Stomach smooth muscle (tissue), 2 donors: ENCODE measurements around the gene CMTM7.
"Not testable (repeated sequence)": the region's sequence is repeated elsewhere in the genome, so short reads cannot be mapped to it uniquely, and the experiment has no call there.

Source experiments
- H3K27ac ChIP-seq: one replicate; pipeline ENCODE4 v1.7.0; 2013; ENCODE audit warnings: mild to moderate bottlenecking, low read length, inconsistent platforms
- H3K27me3 ChIP-seq, 2 donors: one replicate each; pipeline ENCODE4 v1.7.0; 2013; ENCODE audit warnings: low read length in 2 of 2; ENCODE audit not compliant: insufficient read depth in 2 of 2, control insufficient read depth in 1 of 2
- H3K36me3 ChIP-seq, 2 donors: one replicate each; pipeline ENCODE4 v1.7.0; 2013; ENCODE audit warnings: low read length in 2 of 2; ENCODE audit not compliant: control insufficient read depth in 2 of 2, insufficient read depth in 2 of 2
- H3K4me1 ChIP-seq: one replicate; pipeline ENCODE4 v1.7.0; 2013; ENCODE audit warnings: low read length; ENCODE audit not compliant: control insufficient read depth, insufficient read depth
- H3K4me3 ChIP-seq, 2 donors: one replicate each; pipeline ENCODE4 v1.7.0; 2013; ENCODE audit warnings: low read length in 2 of 2
- H3K9ac ChIP-seq, 2 donors: one replicate each; pipeline ENCODE4 v1.7.0; 2013; ENCODE audit warnings: low read length in 2 of 2, mild to moderate bottlenecking in 1 of 2
- H3K9me3 ChIP-seq, 2 donors: one replicate each; pipeline ENCODE4 v1.7.0; 2013; ENCODE audit warnings: low read length in 2 of 2; ENCODE audit not compliant: control insufficient read depth in 2 of 2
- donor health status: healthy.
- donor health status: Pancreatic carcinoma.

CMTM7 gene

DNA sequence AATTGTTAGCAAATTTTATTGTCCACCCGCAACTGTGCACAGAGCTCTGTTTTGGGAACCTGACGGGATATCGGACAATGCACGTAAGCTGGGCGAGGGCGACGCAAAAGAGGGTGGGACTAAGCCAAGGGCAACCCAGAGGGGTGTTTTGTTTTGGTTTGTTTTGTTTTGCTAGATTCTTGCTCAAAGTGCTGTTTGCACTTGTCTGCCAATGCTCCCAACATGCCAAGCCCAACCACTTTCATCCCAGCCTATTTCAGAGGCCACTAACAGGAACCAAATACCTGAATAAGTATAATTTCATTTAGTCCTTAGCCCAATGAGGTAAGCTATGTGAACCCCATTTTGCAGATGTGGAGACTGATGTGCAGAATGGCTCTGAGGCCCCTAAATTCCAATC, 9.7 kb upstream of the CMTM7 start:
- Histone ChIP-seq H3K36me3 (no peaks in the 10 kb centered on the region), H3K9ac (no peak overlapping the region), H3K27me3 (peaks cover 0 to 5% of the 10 kb centered on the region in 2 donors), H3K4me3 (no peak overlapping the region), H3K9me3 (no peaks in the 10 kb centered on the region), H3K27ac (no peak overlapping the region), H3K4me1 (no peaks in the 10 kb centered on the region)

DNA sequence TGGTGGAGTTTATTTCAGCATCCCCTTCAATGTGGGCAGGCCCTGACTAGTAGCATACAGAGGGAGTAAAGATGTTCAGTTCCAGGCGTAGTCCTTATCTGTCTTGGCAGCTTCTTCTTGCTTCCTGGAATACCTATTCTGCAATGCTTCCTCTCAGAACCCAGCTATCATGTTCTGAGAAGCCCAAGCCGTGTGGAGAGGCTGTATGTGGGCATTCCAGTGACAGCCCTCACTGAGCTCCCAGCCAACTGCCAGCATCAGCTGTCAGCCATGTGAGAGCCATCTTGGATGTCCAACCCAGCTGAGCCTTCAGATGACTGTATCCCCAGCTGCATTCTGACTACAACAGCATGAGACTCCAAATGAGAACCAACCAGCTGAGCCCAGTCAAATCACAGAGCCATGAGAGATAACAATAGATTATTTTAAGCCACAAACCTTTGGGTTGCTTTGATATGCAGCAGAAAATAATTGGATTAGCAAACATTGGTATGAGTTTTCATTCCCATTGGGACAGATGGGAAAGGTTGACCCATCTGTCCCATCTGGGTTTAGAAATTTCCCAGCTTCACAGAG, 8.4 kb upstream of the CMTM7 start:
- Histone ChIP-seq H3K4me1 (no peaks in the 10 kb centered on the region), H3K9me3 (no peaks in the 10 kb centered on the region), H3K27me3 (peaks cover 0 to 5% of the 10 kb centered on the region in 2 donors), H3K9ac (no peak overlapping the region), H3K36me3 (no peaks in the 10 kb centered on the region), H3K27ac (no peak overlapping the region), H3K4me3 (no peak overlapping the region)

DNA sequence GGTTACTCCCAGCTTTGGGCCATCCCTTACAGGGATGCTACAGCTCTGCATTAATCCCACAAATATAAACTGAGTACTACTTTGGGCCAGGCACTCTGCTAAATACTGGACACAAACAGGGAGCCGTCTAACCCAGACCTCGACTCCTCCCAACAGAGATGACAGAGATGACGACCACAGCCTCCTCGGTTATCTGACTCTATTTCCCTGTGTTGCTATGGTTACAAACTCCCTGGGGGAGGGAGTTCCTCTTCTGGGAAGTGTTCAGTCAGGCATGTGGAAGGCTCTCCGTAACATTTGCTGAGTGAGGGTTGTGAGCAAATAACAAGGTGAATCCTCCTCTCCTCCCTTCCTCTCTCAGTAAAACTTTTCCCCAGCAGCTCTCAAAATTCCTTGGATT, 6.7 kb upstream of the CMTM7 start:
- H3K27me3 ChIP-seq: peaks cover 0 to 5% of the 10 kb centered on the region in 2 donors

DNA sequence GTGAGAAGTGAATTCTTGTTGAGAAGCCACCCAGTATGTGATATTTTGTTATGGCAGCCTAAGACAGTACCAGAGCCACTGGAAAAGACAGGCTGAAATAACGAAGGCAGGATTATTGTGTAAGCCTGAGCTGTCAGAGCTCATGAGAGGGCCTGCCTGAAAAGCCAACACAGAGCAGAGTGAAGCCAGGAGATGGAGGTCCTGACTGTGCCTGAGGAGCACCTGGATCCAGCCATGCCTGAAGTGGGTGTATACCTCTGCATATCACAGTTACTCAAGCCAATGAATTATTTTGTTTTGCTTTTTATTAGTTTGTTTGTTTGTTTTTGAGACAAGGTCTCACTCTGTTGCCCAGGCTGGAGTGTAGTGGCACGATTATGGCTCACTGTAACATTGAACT, 4.1 kb upstream of the CMTM7 start:
- H3K4me3 ChIP-seq: no peak overlapping the region
- H3K36me3 ChIP-seq: no peaks in the 10 kb centered on the region
- H3K9me3 ChIP-seq: no peaks in the 10 kb centered on the region
- H3K27me3 ChIP-seq: peaks cover 4 to 18% of the 10 kb centered on the region in 2 donors
- no peak overlapping the region for H3K9ac ChIP-seq
- peaks cover 7% of the 10 kb centered on the region for H3K4me1 ChIP-seq
- no peak overlapping the region for H3K27ac ChIP-seq

More for the DNA sequence above, 6.7 kb upstream of the CMTM7 start:
- H3K9me3 ChIP-seq: no peaks in the 10 kb centered on the region
- H3K27ac ChIP-seq: no peak overlapping the region
- H3K4me3 ChIP-seq: no peak overlapping the region
- H3K4me1 ChIP-seq: no peaks in the 10 kb centered on the region
- H3K9ac ChIP-seq: no peak overlapping the region
- no peaks in the 10 kb centered on the region for H3K36me3 ChIP-seq

DNA sequence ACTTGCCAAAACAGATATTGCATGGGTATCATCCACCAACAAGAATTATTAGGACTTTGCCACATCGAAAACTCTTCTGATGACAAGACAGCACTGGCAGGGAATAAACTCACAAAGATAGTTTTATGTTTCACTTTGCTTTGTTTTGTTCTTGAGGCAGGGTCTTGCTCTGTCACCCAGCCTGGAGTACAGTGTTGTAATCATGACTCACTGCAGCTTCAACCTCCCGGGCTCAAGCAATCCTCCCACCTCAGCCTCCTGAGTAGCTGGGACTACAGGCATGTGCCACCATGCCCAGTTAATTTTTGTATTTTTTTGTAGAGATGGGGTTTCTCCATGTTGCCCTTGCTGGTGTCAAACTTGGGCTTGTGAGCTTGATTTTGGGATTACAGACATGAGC, 2.1 kb upstream of the CMTM7 start:
- H3K27me3 ChIP-seq: peaks cover 4 to 20% of the 10 kb centered on the region in 2 donors

DNA sequence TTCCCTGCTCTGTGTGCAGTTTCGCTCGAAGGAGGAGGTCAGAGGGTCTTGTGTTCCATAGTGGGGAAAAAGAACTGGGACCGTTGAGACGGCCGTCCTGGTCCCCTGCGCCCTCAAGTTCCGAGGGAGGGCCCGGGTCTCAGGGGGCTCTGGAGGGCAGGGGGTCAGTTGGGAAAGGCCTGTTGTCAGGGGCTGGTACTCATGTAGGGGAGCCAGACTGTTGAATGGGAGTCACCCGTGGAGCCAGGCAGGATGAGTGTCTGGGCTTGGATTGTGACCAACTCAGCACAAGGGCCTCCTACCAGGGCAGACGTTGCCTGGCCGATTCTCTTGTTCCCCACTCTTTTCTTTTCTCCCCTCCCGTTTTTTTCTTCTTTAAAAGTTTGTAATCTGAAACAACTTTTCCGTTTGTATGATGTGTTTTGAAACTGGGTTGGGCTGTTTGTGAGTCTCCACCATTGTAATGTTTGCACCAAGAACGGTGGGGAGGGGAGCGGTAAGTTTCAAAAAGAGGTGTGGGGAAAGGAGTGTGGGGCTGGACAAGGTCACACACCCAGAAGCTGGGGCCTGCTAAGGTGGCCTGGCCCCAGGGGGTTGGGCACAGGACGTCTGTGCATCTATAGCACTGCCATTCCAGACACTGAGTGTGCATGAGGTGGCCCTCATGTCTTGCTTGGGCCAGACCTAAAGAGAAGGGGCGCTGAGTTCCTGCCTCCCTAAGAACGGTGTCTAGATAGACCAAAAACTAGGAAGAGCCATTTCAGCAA, 1.1 kb downstream of the CMTM7 start:
- Histone ChIP-seq H3K9ac (peak overlapping the region in 1 of 2 donors; percentile 36), H3K9me3 (no peaks in the 10 kb centered on the region), H3K27me3 (peaks cover 4 to 14% of the 10 kb centered on the region in 2 donors), H3K4me1 (peaks cover 7% of the 10 kb centered on the region), H3K27ac (peak overlapping the region; percentile 37), H3K36me3 (no peaks in the 10 kb centered on the region), H3K4me3 (peak overlapping the region; percentile 52 to 75)

More for the DNA sequence above, 2.1 kb upstream of the CMTM7 start:
- not testable (repeated sequence) for H3K9me3 ChIP-seq, H3K4me1 ChIP-seq, H3K4me3 ChIP-seq, H3K36me3 ChIP-seq, H3K9ac ChIP-seq, H3K27ac ChIP-seq

DNA sequence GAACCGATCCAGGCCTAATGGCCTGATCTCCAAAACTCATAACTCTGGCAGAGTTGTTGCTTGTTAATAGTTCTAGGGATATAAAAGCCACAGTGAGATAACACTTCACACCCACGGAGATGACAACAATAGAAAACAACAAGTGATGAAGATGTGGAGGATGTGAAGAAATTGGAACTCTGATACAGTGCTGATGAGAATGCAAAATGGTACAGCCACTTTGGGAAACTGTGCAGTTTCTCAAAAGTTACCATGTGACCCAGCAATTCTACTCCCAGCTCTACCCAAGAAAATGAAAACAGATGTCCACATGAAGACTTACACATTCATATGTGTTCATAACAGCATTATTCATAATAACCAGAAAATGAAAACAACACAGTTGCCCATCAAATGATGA, 3.8 kb downstream of the CMTM7 start:
- Histone ChIP-seq H3K4me1 (peaks cover 7% of the 10 kb centered on the region), H3K9me3 (no peaks in the 10 kb centered on the region), H3K9ac (no peak overlapping the region), H3K36me3 (no peaks in the 10 kb centered on the region), H3K27ac (no peak overlapping the region), H3K27me3 (peaks cover 6 to 14% of the 10 kb centered on the region in 2 donors), H3K4me3 (no peak overlapping the region)

DNA sequence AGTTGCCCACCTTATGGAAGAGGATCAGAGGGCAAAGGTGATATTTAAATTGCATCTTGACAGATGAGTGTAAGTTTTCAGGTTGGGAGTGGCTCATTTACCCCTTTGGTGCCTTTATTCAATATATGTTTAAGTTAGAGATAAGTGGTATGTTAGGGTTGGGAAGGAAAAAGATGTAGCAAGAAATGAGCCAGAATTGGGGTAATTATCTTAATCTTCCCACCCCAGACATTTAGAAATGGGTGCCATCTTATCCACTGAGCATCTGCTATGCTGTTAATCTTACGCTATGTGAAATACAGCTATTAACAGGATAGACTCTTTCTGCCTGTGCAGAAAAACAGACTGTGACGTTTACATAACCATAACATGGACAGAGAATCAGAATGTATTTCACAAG, 6.3 kb downstream of the CMTM7 start:
- H3K9ac ChIP-seq: no peak overlapping the region
- peaks cover 0 to 2% of the 10 kb centered on the region in 2 donors for H3K27me3 ChIP-seq
- H3K9me3 ChIP-seq: no peaks in the 10 kb centered on the region
- H3K36me3 ChIP-seq: no peaks in the 10 kb centered on the region
- no peak overlapping the region for H3K4me3 ChIP-seq
- peaks cover 9% of the 10 kb centered on the region for H3K4me1 ChIP-seq
- no peak overlapping the region for H3K27ac ChIP-seq

DNA sequence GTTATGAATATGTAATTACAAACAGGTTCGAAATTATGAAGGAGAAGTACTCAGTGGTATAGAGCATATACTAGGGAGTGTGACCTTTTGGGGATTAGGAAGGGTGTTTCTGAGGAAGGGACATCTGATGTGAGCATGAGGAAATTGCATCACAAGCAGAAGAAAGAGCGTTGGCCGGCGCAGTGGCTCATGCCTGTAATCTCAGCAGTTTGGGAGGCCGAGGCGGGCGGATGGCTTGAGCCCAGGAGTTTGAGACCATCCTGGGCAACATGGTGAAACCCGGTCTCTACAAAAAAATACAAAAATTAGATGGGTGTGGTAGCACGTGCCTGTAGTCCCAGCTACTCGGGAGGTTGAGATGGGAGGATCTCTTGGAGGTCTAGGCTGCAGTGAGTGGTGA, 6.9 kb downstream of the CMTM7 start:
- H3K9me3 ChIP-seq: no peaks in the 10 kb centered on the region
- H3K27me3 ChIP-seq: peaks cover 0 to 2% of the 10 kb centered on the region in 2 donors
- H3K4me1 ChIP-seq: peaks cover 9% of the 10 kb centered on the region
- no peak overlapping the region for H3K4me3 ChIP-seq
- no peak overlapping the region for H3K27ac ChIP-seq
- no peaks in the 10 kb centered on the region for H3K36me3 ChIP-seq
- H3K9ac ChIP-seq: no peak overlapping the region

DNA sequence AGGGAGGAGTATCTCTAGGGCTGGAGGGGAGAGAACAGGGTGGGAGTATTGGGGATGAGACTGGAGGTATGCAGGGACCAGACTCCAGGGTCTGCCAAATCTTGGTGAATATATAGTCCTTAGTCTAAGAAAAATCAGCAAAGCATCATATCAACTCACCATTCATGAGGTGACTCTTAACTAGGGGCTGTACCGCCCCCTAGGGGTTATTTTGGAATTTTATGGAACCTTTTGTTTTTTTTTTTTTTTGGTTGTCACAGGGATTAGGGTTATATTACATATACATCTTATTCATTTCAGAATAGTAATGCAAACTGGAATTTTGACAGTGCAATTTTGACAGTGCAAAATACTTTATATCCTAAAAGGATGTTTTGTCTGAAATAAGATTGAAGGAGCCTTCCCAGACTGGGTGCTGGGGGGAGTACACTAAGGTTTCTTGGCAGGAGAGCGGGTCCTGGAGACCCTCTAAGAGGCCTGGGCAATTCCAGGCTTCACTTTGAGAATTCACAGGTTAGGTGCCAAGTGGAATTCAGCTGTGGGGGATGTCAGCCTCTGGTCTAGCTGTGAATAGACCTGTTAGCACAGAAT, 7.5 kb downstream of the CMTM7 start:
- Histone ChIP-seq H3K27ac (no peak overlapping the region), H3K36me3 (no peaks in the 10 kb centered on the region), H3K4me3 (no peak overlapping the region), H3K27me3 (peaks cover 0 to 2% of the 10 kb centered on the region in 2 donors), H3K9me3 (no peaks in the 10 kb centered on the region), H3K9ac (no peak overlapping the region), H3K4me1 (peaks cover 9% of the 10 kb centered on the region)

DNA sequence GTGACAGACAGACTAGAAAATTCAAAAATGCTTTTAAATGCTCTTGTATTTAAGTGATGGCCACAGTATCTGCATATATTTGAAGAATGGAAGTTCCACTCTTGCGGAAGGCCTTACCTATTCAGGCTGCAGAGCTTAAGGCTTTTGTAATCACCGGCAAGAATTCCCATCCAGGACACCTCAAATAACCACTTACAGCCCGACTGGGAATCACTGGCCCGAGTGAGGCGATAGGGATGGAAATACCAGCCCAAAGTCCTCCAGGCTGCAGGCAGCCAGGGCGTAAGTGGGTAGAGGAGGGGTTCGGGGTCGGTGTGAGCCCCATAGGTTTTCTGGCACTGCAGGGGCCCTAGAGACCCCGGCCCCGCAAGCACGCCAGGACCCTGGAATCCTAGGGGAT, 9.5 kb downstream of the CMTM7 start:
- Histone ChIP-seq H3K9ac (peak overlapping the region; percentile 36 to 51), H3K4me1 (peaks cover 15% of the 10 kb centered on the region), H3K9me3 (no peaks in the 10 kb centered on the region), H3K36me3 (no peaks in the 10 kb centered on the region), H3K4me3 (peak overlapping the region; percentile 52 to 69), H3K27me3 (peaks cover 0 to 2% of the 10 kb centered on the region in 2 donors), H3K27ac (peak overlapping the region; percentile 31)
